ENCODE data around the gene UBXN1.
"Not testable (repeated sequence)": the region's sequence is repeated elsewhere in the genome, so short reads cannot be mapped to it uniquely, and the experiment has no call there.

Gene UBXN1

DNA sequence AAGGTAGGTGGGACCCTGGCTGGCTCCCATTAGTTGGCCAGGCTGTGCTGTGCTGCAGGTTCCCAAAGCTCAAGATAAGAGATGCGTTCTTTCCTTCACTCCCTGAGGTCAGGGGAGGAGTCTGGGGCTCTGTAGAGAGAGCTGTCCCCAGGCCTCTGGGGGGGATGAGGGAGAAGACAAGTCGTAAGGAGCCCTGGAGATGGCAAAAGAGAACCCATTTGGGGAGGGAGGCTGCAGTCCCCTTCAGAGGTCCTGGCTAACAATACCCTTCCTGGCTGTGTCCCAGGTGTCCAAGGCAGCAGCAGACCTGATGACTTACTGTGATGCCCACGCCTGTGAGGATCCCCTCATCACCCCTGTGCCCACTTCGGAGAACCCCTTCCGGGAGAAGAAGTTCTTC, 29.5 kb upstream of the UBXN1 start:
- no peak for DNase-seq

DNA sequence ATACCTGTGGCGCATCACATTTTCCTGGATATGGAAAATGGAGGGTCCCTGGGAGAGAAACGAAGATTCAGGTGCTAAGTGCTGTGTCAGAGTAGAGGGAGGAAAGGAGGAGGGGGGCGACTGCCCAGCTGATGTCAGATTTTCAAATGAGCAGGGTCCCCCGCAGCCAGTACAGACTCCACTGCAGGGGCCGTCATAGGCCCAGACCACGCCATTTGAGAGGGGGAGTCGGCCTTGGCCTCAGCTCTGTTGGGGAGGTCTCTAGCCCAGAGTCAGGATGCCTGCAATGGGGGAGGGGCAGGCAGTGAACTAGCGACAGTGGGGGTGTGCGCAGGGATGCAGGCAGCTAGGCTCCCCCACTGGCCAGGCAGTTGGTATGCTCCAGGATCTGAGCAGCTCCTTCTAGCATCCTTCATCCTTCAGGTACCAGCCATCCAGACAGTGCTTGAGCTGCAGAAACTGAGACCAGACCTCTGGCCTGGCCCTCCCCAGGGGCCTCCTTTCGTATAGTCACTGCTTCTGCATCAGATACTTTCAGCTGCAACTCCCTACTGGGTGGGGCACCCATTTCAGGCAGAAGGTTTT, 28.5 kb upstream of the UBXN1 start, which contains the start of the genes BSCL2 and GNG3:
BSCL2 (minus strand) TSS at position 148 of the 585 bp plus-strand sequence. CDS start 229 bp downstream, outside the sequence.
GNG3 (plus strand) TSS at position 400 of the 585 bp plus-strand sequence. CDS start 620 bp downstream, outside the sequence.
- DNase-seq = no peak

DNA sequence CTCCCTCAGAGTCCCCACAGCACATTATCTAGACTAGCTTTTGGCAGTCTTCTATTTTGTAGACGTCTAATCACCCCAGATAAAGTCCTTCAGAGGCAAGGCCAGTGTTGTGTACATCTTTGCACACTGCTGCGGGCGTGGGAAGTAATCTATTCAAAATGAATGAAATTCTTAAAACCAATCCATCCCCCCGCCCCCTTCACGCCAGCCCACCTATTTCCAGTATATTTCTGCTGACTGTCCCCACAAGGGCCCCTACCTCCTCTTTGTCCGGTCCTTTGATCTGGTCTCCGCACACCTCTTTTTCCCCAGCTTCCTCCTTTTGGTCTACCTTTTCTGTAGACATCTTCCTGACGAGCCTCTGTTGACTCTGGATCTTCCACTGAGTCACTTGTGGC, 28.0 kb upstream of the UBXN1 start:
- DNase-seq = no peak

DNA sequence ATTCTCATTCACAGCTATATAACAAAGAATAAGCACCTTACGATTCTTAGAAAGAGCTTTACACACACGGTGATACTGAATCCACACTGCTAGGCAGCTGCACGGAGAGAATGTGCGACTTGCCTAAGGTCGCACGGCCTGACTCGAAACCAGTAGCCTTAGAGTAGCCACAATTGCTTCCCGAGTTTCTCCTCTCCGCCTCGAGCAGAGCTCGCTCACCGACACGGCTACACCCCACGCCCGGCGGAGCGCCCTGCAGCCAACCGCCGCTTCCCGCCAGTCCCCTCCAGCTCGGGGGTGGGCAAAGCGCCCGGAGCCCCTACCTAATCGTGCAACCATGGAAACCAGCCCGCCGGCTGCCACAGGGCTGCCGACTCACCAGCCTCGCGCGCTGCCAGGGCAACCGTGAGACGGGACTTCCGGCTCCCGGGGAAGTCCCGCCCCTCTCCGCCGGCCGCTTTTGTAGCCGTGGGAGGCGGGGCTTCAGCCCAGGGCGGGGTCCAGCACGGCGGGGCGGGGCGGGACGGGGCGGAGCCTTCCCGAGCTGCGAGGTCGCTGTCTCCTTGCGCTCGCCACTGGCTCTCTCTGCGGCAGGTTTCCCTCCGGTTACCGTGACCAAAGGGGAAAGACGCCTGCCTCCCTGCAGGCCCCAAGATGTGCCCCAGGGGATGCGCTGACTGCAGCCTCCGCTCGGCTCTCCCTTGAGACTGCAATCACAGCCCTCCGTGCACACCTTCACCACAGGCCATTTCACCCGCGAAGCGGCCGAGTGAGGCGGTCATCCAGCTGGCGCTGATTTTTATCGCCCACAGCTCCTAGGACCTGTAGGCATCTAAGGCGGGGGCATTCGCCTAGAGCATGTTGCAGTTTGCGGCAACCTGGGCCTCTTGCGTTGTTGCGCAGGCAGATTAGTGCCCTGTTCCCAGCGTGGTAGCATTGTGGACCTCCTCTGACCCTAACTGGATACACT, 27.3 kb upstream of the UBXN1 start:
- peak; percentile 92 for DNase-seq

DNA sequence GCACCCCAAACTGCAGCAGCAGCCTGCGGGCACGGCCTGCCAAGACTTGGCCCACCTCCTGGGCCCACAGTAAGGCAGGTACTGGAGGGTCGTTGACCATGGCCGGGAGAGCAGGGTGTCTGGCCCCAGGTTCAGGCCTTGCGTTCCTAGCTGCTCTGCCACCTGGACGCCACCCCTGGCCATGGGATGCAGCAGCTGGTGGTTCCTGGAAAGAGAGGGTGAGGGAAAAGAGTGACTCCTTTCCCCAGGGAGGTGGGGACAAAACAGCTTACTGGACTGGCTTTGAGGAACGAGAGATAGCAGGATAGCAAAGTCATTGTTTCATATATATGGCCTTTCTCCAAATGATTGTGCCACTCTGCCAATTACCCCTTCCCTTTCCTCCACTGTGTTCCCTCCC, 26.5 kb upstream of the UBXN1 start:
- DNase-seq = no peak

DNA sequence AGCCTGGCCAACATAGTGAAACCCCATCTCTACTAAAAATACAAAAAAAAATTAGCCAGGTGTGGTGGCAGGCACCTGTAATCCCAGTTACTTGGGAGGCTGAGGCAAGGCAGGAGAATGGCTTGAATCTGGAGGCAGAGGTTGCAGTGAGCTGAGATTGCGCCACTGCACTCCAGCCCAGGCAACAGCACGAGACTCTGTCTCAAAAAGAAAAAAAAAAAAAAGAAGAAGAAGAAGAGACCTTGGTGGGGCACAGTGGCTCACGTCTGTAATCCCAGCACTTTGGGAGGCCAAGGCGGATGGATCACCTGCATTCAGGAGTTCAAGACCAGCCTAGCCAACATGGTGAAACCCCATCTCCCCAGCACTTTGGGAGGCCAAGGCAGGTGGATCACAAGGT, 25.0 kb upstream of the UBXN1 start:
- not testable (repeated sequence) for DNase-seq

DNA sequence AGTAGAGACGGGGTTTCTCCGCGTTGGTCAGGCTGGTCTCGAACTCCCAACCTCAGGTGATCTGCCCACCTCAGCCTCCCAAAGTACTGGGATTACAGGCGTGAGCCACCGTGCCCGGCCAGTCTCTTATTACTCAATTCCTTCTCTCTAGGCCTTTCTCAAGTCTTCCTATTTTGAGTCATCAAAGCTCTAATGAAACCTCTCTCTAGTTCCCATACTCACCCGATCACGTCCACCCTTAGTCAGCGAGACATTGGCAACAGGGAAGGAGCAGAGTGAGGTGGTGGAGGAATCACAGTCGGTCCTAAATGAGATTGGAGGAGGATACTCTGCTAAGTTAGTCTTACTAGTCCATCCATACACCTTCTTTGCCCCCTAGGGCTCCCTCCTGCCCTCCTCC, 23.4 kb upstream of the UBXN1 start:
- DNase-seq = no peak

DNA sequence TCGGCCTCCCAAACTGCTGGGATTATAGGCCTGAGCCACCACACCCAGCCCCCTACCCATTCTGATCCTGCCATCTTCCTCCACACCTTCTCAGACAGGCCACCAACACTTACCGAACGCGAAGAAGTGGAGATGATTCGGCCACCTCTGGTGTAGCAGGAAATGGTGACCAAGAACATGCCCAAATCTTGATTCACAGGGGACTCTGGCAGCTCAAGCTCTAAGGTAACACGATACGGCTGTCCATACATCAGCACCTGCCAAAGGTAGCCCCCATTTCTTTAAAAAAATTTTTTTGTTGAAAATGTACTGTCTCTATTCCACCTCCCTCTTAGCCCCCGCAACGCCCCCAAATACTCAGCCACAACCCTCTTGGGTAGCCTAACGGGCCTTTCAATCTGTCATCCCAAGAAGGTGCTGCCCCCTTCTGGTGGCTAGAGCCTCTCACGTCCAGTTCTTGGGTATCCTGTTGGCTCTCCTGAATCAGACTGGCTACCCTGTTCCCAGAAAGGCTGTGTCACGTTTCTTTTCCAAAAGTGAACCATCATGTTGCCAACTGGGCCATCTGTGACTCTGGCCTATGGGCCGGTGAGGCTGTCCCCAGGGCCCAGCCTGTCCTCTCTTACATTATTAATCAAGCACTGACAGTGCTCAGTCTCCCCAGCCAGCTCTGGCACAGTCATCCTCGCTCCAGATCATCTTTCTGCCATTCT, 15.7 kb upstream of the UBXN1 start:
- peak; percentile 31 for DNase-seq

DNA sequence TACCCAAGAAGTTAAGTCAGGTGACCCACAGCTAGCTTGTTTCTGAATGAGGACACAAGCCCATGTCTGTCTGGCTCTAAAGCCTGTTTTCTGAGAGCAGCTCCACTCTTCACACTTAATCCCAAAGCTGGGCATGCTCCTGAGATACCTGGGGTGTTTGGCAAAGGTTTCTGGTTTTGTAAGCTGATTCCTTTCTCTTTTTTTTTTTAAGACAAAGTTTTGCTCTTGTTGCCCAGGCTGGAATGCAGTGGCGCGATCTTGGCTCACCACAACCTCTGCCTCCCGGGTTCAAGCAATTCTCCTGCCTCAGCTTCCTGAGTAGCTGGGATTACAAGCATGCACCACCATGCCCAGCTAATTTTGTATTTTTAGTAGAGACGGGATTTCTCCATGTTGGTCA, 14.8 kb upstream of the UBXN1 start:
- not testable (repeated sequence) for DNase-seq

DNA sequence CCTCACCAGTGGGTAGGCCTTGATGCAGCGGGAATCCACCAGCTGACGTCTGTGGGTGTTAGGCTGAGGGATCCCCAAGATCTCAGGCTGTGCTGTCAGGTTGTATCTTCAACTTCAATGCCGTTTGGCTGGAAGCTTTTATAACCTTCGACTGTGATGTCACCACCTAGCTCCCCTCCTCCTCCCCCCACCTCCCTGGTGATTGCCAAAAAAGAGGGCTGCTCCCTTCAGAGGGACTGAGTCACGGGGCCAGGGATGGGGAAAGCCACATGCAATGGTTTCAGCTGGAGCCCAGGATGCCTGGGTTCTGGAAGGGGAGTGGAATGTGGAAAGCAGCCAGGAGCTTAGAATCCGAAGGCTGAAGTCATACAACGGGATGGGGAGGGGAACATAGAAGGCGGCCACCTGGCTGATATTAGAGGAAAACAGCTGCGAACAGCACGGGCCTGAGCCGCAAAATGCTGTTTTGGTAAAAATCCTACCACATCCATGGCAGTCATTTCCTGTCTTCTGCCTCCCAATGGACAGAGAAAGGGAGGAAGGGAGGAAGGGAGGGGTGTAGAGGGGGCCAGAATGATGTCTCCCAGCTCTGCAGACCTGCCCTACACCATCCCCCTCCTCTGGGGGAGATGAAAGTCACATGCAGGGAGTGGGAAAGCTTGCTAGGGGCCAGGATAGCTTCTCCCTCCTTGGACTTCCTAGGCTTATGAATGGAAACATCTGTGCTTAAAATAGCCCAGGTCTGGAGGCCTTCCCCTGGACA, 10.7 kb upstream of the UBXN1 start, which contains the start of gene LRRN4CL:
LRRN4CL (minus strand) TSS at position 110 of the 763 bp plus-strand sequence. CDS start 1,022 bp downstream, outside the sequence.
- DNase-seq = no peak

DNA sequence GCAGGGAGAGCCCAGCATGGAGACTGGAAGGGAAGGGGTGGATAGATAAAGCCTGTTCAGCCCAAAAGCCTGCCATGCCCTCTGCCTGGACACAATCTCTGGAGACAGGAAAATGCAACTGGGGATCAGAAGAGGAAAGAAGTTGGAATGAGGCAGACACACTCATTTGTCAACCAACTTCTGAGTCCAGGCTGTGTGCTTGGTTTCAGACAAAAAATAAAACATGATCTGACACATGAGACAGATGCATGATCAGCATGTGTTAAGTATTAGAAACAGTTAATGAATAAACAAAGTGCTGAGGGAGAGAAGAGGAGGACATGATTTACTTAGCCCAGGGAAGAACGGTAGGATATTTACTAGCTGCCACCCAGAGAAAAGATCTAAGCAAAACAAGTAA, 9.6 kb upstream of the UBXN1 start:
- no peak for DNase-seq

DNA sequence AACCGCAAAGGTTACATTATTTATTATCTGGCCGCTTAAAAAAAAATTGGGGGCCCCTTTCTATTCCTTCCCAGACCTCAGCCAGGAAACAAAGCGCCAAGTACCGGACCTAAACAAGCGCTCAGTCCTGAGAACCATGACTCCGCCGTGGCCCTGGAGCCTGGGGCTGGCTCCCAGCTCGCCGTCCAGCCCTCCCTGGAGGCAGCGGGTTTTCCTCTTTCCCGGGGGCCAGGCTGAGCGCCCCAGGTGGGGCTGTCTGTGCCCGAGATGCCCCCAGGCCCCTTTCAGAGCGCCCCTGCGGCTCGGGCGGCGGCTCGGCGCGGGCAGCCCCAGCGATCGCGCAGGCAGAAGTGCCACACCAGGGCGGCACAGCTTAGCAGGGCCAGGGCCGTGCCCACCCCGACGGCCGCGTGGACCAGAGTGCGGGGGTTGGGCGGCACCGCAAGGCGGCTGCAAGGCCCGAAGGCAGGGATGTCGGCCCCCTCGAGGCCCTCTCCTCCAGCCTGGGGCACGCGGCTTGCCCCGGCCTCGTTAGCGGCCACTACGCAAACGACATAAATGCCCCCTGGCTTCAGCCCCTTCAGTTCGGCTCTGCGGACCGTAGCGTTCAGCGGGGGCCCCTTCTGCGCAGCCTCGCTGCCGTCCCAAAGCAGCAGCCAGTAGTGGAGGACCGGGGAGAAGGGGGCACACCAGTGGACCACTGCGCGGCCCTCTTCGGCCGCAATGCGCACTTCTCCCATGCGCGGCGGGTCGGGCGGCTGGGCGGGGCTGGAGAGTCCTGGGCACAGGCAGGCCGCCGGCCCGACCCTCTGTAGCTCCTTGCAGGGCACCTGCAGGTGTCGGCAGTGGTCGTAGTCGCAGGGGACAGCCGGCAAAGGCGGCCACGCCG, 8.9 kb upstream of the UBXN1 start:
- DNase-seq = no peak

DNA sequence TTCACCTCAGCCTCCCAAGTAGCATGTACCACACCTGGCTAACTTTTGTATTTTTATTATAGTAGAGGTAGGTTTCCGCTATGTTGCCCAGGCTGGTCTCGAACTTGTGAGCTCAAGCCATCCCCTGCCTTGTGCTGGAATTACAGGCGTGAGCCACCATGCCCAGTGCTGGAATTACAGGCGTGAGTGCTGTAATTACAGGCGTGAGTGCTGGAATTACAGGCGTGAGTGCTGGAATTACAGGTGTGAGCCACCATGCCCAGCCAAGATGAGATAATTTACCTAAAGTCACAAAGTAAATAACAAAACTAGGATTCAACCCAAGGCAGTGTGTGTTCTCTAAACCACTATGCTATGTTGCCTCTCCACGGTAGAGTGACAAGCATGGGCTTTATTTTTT, 3.6 kb upstream of the UBXN1 start:
- DNase-seq = no peak

DNA sequence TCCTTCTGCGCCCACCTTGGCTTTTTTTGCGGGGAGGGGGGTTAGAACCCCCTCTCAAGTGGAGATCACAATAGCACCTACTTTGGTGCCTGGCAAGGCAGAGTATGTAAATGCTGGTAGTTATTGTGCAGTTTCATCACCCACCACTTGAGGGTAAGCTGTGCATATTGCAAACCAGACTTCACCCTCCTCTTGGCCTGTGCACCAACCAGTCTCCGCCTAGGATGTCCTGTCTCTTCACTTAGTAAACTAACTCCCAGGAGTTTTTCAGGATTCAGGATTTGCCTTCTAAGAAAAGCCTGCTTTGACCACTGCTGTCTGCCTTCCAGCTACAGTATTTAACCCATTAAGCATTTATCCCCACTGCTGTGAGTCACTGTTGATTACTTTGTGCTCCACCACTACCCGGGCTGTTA, 2.0 kb upstream of the UBXN1 start:
- no peak for DNase-seq

DNA sequence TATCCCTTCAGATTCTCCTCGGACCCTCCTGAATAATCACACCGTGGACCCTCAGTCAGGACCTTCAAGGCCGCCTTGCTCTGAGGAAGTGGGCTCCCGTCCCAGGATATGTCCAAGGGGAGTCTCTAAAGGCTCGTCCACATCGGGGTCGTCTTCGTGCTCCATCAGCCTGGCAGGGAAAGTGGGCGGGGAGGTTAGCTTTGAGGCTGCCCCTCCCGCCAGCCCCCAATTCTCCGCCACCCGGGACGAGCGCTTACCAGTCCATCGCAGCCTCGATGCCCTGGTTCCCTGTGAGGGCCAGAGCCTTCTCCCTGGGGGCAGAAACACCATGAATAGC, 472 bp downstream of the UBXN1 start:
- DNase-seq = no peak

DNA sequence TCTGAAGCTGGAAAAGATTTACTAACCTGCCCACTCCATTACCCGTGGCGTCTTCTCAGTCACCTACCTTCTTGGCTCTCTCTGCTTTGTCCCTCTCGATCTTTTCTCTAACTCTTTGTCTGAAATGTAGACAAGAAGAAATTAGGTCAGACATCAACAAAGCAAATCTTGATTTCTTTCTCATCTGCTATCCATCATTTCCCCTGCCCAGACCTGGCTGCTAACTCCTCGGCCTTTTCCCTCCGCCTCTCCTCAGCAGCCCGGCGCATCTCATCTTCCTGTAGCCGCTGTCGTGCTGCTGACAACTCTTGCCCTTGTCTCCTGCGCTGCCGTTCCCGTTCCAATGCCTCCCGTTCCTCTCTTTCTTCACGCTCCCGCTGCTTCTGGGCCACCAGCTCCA, 1.2 kb downstream of the UBXN1 start:
- no peak for DNase-seq

DNA sequence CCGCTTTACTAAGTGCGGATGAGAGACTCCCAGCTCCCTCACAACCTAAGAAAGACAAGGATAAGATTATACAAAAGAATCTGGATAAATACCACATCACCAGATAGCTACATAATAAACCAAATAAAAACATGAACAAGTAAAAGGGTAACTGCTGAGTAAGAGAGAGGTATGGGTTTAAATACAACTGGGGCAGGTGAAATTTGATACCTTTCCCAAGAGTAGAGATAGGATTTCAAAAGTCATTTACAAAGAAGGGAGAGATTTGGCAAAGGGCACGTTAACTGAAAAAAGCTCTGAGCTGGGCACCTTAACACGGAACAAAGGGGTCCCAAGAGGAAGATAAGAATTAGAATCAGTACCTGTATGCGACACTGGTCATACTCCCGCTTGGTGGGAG, 1.7 kb downstream of the UBXN1 start:
- no peak for DNase-seq

DNA sequence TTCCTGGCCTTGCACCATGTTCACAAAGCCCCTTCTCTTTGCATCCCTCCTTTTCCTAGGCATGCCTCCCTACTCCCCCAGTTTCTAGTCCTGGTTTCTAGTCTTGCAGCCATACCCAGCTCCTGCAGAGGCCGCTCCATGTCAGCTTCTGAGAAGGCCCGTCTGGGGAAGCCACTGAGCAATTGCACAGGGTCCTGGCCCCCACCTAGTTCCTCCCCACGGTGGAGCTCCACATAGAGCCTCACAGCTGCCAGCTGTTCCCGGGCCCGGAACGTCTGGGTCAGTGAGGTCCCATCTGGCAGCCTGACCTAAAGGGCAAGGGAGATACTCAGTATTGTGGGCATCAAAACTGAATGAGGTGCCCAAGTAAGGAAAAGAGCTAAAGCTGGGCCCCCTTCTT, 2.2 kb downstream of the UBXN1 start:
- DNase-seq = no peak

DNA sequence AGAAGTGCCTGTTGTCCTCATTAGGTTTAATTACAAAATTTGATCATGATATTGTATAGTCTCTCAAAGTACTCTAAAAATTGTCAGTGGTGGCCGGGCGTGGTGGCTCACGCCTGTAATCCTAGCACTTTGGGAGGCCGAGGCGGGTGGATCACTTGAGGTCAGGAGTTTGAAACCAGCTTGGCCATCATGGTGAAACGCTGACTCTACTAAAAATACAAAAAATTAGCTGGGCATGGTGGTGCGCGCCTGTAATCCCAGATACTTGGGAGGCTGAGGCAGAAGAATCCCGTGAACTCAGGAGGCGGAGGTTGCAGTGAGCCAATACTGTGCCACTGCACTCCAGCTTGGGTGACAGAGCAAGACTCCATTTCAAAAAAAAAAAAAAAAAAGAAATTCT, 3.5 kb downstream of the UBXN1 start:
- not testable (repeated sequence) for DNase-seq

DNA sequence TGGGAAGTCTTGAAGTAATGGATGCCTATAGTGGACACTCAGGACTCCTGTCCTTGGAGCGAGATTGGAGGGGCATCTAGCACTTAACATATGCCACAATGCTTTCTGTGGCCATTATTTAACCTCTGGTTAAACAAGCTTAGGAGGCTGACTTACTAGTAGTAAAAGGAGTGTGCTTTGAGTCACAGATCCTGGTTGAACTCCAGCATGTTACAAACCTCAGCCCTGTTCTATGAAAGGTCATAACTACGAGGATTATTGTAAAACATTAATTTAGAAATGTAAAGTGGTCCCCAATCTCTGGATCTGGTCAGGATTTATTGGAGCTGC, 5.7 kb downstream of the UBXN1 start:
- no peak for DNase-seq

DNA sequence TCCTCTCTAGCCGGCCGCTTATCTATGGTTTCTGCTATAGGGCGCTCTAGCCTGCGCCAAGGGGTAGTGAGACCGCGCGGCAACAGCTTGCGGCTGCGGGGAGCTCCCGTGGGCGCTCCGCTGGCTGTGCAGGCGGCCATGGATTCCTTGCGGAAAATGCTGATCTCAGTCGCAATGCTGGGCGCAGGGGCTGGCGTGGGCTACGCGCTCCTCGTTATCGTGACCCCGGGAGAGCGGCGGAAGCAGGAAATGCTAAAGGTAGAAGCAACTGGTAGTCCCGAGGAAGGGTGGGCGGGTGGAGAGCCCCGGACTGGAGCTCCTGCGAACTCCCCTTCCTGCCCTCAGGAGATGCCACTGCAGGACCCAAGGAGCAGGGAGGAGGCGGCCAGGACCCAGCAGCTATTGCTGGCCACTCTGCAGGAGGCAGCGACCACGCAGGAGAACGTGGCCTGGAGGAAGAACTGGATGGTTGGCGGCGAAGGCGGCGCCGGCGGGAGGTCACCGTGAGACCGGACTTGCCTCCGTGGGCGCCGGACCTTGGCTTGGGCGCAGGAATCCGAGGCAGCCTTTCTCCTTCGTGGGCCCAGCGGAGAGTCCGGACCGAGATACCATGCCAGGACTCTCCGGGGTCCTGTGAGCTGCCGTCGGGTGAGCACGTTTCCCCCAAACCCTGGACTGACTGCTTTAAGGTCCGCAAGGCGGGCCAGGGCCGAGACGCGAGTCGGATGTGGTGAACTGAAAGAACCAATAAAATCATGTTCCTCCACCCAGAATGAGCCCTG, 7.1 kb downstream of the UBXN1 start, which contains the start of the genes LBHD1 and UQCC3:
LBHD1 (minus strand) TSS at position 660 of the 782 bp plus-strand sequence. CDS start 2,236 bp downstream, outside the sequence.
UQCC3 (plus strand) TSS at position 66 of the 782 bp plus-strand sequence; CDS start at position 139, 73 bp downstream.
- DNase-seq = peak; percentile 85
